Stomach (tissue), 9 donors: ENCODE results near the gene YBX1. TPM values are rescaled to one million over a fixed set of nuclear protein-coding genes. Genes with fewer than 3 reads are reported as not detected.

Experiments
- DNase-seq, 2 donors: peaks; one replicate each; pipeline versions ENCODE4 v3.0.0 to v3.0.0-alpha.2; 2013 to 2019
- H3K27ac ChIP-seq, 5 donors: fragments of 200-600 bp in 4 of 5; sonication (generic) in 4 of 5; one replicate each; pipeline ENCODE4 v1.5.1; 2013 to 2019; ENCODE audit warnings: mild to moderate bottlenecking in 1 of 5, moderate library complexity in 1 of 5
- H3K27me3 ChIP-seq, 3 donors: fragments of 200-600 bp; sonication (generic); one replicate each; pipeline ENCODE4 v1.5.1; 2017 to 2019; ENCODE audit warnings: mixed run types in 1 of 3
- H3K36me3 ChIP-seq, 4 donors: fragments of 200-600 bp; sonication (generic); 1 replicate in 3 of 4; 2 replicates in 1 of 4; pipeline ENCODE4 v1.5.1; 2016 to 2019
- H3K4me1 ChIP-seq, 4 donors: fragments of 200-600 bp; sonication (generic); one replicate each; pipeline ENCODE4 v1.5.1; 2016 to 2019
- H3K4me3 ChIP-seq, 4 donors: fragments of 200-600 bp; sonication (generic) in 3 of 4; one replicate each; pipeline ENCODE4 v1.5.1; 2016 to 2019; ENCODE audit warnings: mild to moderate bottlenecking in 1 of 4
- H3K9me3 ChIP-seq, 4 donors: fragments of 200-600 bp; sonication (generic); one replicate each; pipeline ENCODE4 v1.5.1; 2016 to 2019
- EP300 ChIP-seq: sonication (generic); formaldehyde crosslinking; IDR thresholded peaks from one replicate; pipeline ENCODE4 v1.6.1; 2017; ENCODE audit warnings: antibody characterized with exemption
- POLR2A ChIP-seq, 4 donors: fragments of 450-650 bp; IDR thresholded peaks; one replicate each; pipeline ENCODE4 v1.6.1; 2016; ENCODE audit warnings: antibody characterized with exemption in 4 of 4, control low read depth in 2 of 4, mild to moderate bottlenecking in 1 of 4, moderate library complexity in 1 of 4
- POLR2AphosphoS5 ChIP-seq, 3 donors: sonication (generic); formaldehyde crosslinking; IDR thresholded peaks; one replicate each; pipeline ENCODE4 v1.6.1; 2016; ENCODE audit warnings: antibody characterized with exemption in 3 of 3
- WGBS, 5 donors: extraction: QIAGEN DNeasy Blood & Tissue Kit in 3 of 5; methylation state at CpG; one replicate each; pipeline versions ENCODE4 v1.1.5 to v1.1.7; 2013 to 2018; 5-methylcytosine and 5-hydroxymethylcytosine counted together
- intact Hi-C: fragments of 100-400 bp; cut with DNase I; formaldehyde crosslinking; loops from one replicate; pipeline ENCODE4 v1.15.1; 2023; ENCODE audit warnings: low total_unique reads
- polyA plus RNA-seq, 3 donors: library from polyadenylated mRNA; stranded (reverse); fragments of 200-250 nt; gene quantifications; one replicate each; pipeline ENCODE4 v1.2.3, GENCODE V29; 2013
- total RNA-seq, 5 donors: library from RNA; depleted of rRNA; stranded (reverse); fragments of >200 nt; gene quantifications; one replicate each; pipeline versions ENCODE4 v1.1.0 to v1.2.3, GENCODE V29; 2014 to 2016
- TF ChIP-seq, protein P1 (sequence below), 7 experiments: fragments of 450-650 bp in 4 of 7; fragments of 200-600 bp in 3 of 7; sonication (generic) in 3 of 7; IDR thresholded peaks; one replicate each; pipeline ENCODE4 v1.5.1; 2016 to 2019; ENCODE audit warnings: antibody characterized with exemption in 7 of 7, control low read depth in 2 of 7, mild to moderate bottlenecking in 1 of 7
- donor health status: healthy with polysubstance abuse.
- donor health status: Bipolar disorder and iron deficiency.
- donor health status: healthy.

The YBX1 gene
- total and polyA plus RNA-seq, 8 donors, result 201 to 844 (median 367) TPM

- 40 to 63% (median 48%) methylated on average over 1 of the region's 1 CpG for WGBS, 5 donors
- TF ChIP-seq POLR2AphosphoS5 (IDR thresholded peaks at IDR 0.05) (no peak), POLR2A (IDR thresholded peaks at IDR 0.05) (no peak), EP300 (no peak)
- TF ChIP-seq, protein P1, sequence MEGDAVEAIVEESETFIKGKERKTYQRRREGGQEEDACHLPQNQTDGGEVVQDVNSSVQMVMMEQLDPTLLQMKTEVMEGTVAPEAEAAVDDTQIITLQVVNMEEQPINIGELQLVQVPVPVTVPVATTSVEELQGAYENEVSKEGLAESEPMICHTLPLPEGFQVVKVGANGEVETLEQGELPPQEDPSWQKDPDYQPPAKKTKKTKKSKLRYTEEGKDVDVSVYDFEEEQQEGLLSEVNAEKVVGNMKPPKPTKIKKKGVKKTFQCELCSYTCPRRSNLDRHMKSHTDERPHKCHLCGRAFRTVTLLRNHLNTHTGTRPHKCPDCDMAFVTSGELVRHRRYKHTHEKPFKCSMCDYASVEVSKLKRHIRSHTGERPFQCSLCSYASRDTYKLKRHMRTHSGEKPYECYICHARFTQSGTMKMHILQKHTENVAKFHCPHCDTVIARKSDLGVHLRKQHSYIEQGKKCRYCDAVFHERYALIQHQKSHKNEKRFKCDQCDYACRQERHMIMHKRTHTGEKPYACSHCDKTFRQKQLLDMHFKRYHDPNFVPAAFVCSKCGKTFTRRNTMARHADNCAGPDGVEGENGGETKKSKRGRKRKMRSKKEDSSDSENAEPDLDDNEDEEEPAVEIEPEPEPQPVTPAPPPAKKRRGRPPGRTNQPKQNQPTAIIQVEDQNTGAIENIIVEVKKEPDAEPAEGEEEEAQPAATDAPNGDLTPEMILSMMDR (IDR thresholded peaks at IDR 0.05), result no peak
- Histone ChIP-seq H3K9me3 (no peaks in the 10 kb centered on the region), H3K4me3 (no peak overlapping the region), H3K27me3 (no peaks in the 10 kb centered on the region), H3K4me1 (peaks cover 0 to 7% (median 2%) of the 10 kb centered on the region in 4 donors), H3K36me3 (peaks cover 50 to 94% (median 88%) of the 10 kb centered on the region in 4 donors), H3K27ac (no peak overlapping the region)
- intact Hi-C loops, result no loop called here
- no peak for DNase-seq
These were observed 70.9 kb downstream of the YBX1 start for GRCh38 chr1:42753070-42753469.

Other genes with a start within 250 kb of the YBX1 start
- 100 to 1,000 TPM in 1 of 5 donors, 1 to 10 TPM in 1, under 1 TPM in 1, not detected in 2; 0.18 to 245 (median 1.9) TPM for gene ZMYND12, start 226.4 kb upstream of the YBX1 start, total RNA-seq
- gene ZMYND12, start 226.4 kb upstream of the YBX1 start, polyA plus RNA-seq, result 1 to 10 TPM in 2 of 3 donors, under 1 TPM in 1; 0.88 to 2.9 (median 1.8) TPM
- gene PPCS, start 225.9 kb upstream of the YBX1 start, total RNA-seq, result 100 to 1,000 TPM in 1 of 5 donors, 10 to 100 TPM in 4; 17.0 to 446 (median 47.1) TPM
- gene PPCS, start 225.9 kb upstream of the YBX1 start, polyA plus RNA-seq, result 100 to 1,000 TPM in 2 of 3 donors, 10 to 100 TPM in 1; 84.4 to 139 (median 122) TPM
- gene CCDC30, start 219.1 kb upstream of the YBX1 start, total RNA-seq, result 1 to 10 TPM in 3 of 5 donors, under 1 TPM in 2; under 0.01 to 2.3 (median 2.0) TPM
- gene CCDC30, start 219.1 kb upstream of the YBX1 start, polyA plus RNA-seq, result 1 to 10 TPM in 1 of 3 donors, under 1 TPM in 2; 0.70 to 1.2 (median 0.75) TPM
- 10 to 100 TPM in 2 of 5 donors, 1 to 10 TPM in 2, not detected in 1; 5.2 to 70.1 (median 28.2) TPM for gene PPIH, start 24.0 kb upstream of the YBX1 start, total RNA-seq
- 10 to 100 TPM; 31.6 to 72.3 (median 47.8) TPM for gene PPIH, start 24.0 kb upstream of the YBX1 start, polyA plus RNA-seq
- gene CLDN19, start 57.8 kb downstream of the YBX1 start, total RNA-seq, result under 1 TPM in 1 of 5 donors, not detected in 4; 0.37 TPM
- not detected for gene CLDN19, start 57.8 kb downstream of the YBX1 start, polyA plus RNA-seq
- gene P3H1, start 84.6 kb downstream of the YBX1 start, total RNA-seq, result 10 to 100 TPM; 17.8 to 78.2 (median 43.0) TPM
- 10 to 100 TPM in 2 of 3 donors, 1 to 10 TPM in 1; 5.0 to 18.2 (median 13.4) TPM for gene P3H1, start 84.6 kb downstream of the YBX1 start, polyA plus RNA-seq
- 1 to 10 TPM in 2 of 5 donors, under 1 TPM in 1, not detected in 2; 0.89 to 6.7 (median 6.1) TPM for gene C1orf50, start 84.8 kb downstream of the YBX1 start, total RNA-seq
- 1 to 10 TPM; 3.9 to 6.0 (median 4.1) TPM for gene C1orf50, start 84.8 kb downstream of the YBX1 start, polyA plus RNA-seq
- gene TMEM269, start 102.6 kb downstream of the YBX1 start, total RNA-seq, result under 1 TPM in 1 of 5 donors, not detected in 4; 0.55 TPM
- under 1 TPM in 1 of 3 donors, not detected in 2; 0.03 TPM for gene TMEM269, start 102.6 kb downstream of the YBX1 start, polyA plus RNA-seq
- 10 to 100 TPM in 2 of 5 donors, 1 to 10 TPM in 2, not detected in 1; 4.9 to 13.6 (median 8.4) TPM for gene ERMAP, start 134.7 kb downstream of the YBX1 start, total RNA-seq
- gene ERMAP, start 134.7 kb downstream of the YBX1 start, polyA plus RNA-seq, result 1 to 10 TPM; 3.5 to 4.9 (median 4.9) TPM
- 10 to 100 TPM in 4 of 5 donors, not detected in 1; 11.2 to 30.9 (median 18.3) TPM for gene SVBP, start 135.0 kb downstream of the YBX1 start, total RNA-seq
- gene SVBP, start 135.0 kb downstream of the YBX1 start, polyA plus RNA-seq, result 10 to 100 TPM; 25.1 to 51.2 (median 29.4) TPM
- 10 to 100 TPM in 1 of 5 donors, 1 to 10 TPM in 4; 1.2 to 12.8 (median 4.2) TPM for gene ZNF691, start 164.2 kb downstream of the YBX1 start, total RNA-seq
- gene ZNF691, start 164.2 kb downstream of the YBX1 start, polyA plus RNA-seq, result 10 to 100 TPM in 1 of 3 donors, 1 to 10 TPM in 2; 6.0 to 11.8 (median 6.3) TPM